ENCODE results near the gene CHST11. TPM values are rescaled to one million over a fixed set of nuclear protein-coding genes. Genes with fewer than 3 reads are reported as not detected.

CHST11 gene
- total RNA-seq, 4 donors from 2014 or later: 5.7 to 15.7 (median 7.1) TPM

GRCh38 chr12:104681012-104681690 is 224.4 kb downstream of the CHST11 start:
- intact Hi-C loops (cut with DNase I): no loop called here
- Histone ChIP-seq H3K36me3 (no peaks in the 10 kb centered on the region), H3K27ac (replicated peaks in 1 of 4) (no peak overlapping the region)

GRCh38 chr12:104682790-104683279 is 226.1 kb downstream of the CHST11 start:
- intact Hi-C loops (cut with DNase I): no loop called here
- no peak overlapping the region for H3K27ac ChIP-seq (replicated peaks in 1 of 4)

More at GRCh38 chr12:104681012-104681690, 224.4 kb downstream of the CHST11 start:
- DNase-seq (ENCODE audit: extremely low spot score): no peak
- Histone ChIP-seq H3K4me1 (peaks cover 0 to 21% (median 16%) of the 10 kb centered on the region in 4 donors), H3K9me3 (no peaks in the 10 kb centered on the region), H3K27me3 (no peaks in the 10 kb centered on the region), H3K4me3 (no peak overlapping the region)
- no peak for TF ChIP-seq EP300 (IDR thresholded peaks at IDR 0.05)
- 78% methylated on average over 3 of the region's 3 CpGs for WGBS

GRCh38 chr12:104683831-104684503 is 227.2 kb downstream of the CHST11 start:
- TF ChIP-seq POLR2AphosphoS5 (IDR thresholded peaks at IDR 0.05) (no peak), CTCF (IDR thresholded peaks at IDR 0.05) (no peak), POLR2A (IDR thresholded peaks at IDR 0.05; ENCODE audit: low read depth) (no peak), EP300 (IDR thresholded peaks at IDR 0.05) (no peak)
- no peaks in the 10 kb centered on the region for H3K9me3 ChIP-seq
- intact Hi-C loops (cut with DNase I): no loop called here
- no peaks in the 10 kb centered on the region for H3K27me3 ChIP-seq
- no peak overlapping the region for H3K27ac ChIP-seq (replicated peaks in 1 of 4)
- DNase-seq (ENCODE audit: extremely low spot score): no peak
- peaks cover 0 to 20% (median 16%) of the 10 kb centered on the region in 4 donors for H3K4me1 ChIP-seq
- WGBS: 77% methylated on average over 5 of the region's 5 CpGs
- H3K4me3 ChIP-seq: no peak overlapping the region
- no peaks in the 10 kb centered on the region for H3K36me3 ChIP-seq

More at GRCh38 chr12:104682790-104683279, 226.1 kb downstream of the CHST11 start:
- TF ChIP-seq POLR2A (IDR thresholded peaks at IDR 0.05; ENCODE audit: low read depth) (no peak), EP300 (IDR thresholded peaks at IDR 0.05) (no peak), POLR2AphosphoS5 (IDR thresholded peaks at IDR 0.05) (no peak), CTCF (IDR thresholded peaks at IDR 0.05) (no peak)
- Histone ChIP-seq H3K27me3 (no peaks in the 10 kb centered on the region), H3K4me1 (peaks cover 0 to 20% (median 16%) of the 10 kb centered on the region in 4 donors), H3K4me3 (no peak overlapping the region), H3K36me3 (no peaks in the 10 kb centered on the region), H3K9me3 (no peaks in the 10 kb centered on the region)
- WGBS: 84% methylated on average over 7 of the region's 7 CpGs
- no peak for DNase-seq (ENCODE audit: extremely low spot score)

- DNase-seq (ENCODE audit: extremely low spot score): no peak
- H3K4me1 ChIP-seq: peaks cover 0 to 20% (median 16%) of the 10 kb centered on the region in 4 donors
- no peak overlapping the region for H3K27ac ChIP-seq (replicated peaks in 1 of 4)
- no peaks in the 10 kb centered on the region for H3K36me3 ChIP-seq
- no peaks in the 10 kb centered on the region for H3K9me3 ChIP-seq
- intact Hi-C loops (cut with DNase I): no loop called here
- H3K27me3 ChIP-seq: no peaks in the 10 kb centered on the region
- WGBS: 68% methylated on average over 1 of the region's 1 CpG
- H3K4me3 ChIP-seq: no peak overlapping the region
- TF ChIP-seq EP300 (IDR thresholded peaks at IDR 0.05) (no peak), CTCF (IDR thresholded peaks at IDR 0.05) (no peak), POLR2A (IDR thresholded peaks at IDR 0.05; ENCODE audit: low read depth) (no peak), POLR2AphosphoS5 (IDR thresholded peaks at IDR 0.05) (no peak)
These were observed 228.1 kb downstream of the CHST11 start for GRCh38 chr12:104684884-104685283.

GRCh38 chr12:104685366-104685765 is 228.6 kb downstream of the CHST11 start:
- H3K27me3 ChIP-seq: no peaks in the 10 kb centered on the region
- no peak overlapping the region for H3K27ac ChIP-seq (replicated peaks in 1 of 4)
- no peaks in the 10 kb centered on the region for H3K36me3 ChIP-seq
- 93% methylated on average over 2 of the region's 2 CpGs for WGBS
- peaks cover 0 to 20% (median 16%) of the 10 kb centered on the region in 4 donors for H3K4me1 ChIP-seq
- intact Hi-C loops (cut with DNase I): no loop called here
- DNase-seq (ENCODE audit: extremely low spot score): no peak
- no peak for TF ChIP-seq POLR2AphosphoS5 (IDR thresholded peaks at IDR 0.05)
- no peaks in the 10 kb centered on the region for H3K9me3 ChIP-seq
- H3K4me3 ChIP-seq: no peak overlapping the region

Measured in esophagus muscularis mucosa (tissue), 4 donors.